Esophagus (tissue), 2 donors: ENCODE results near the gene WWOX. TPM values are rescaled to one million over a fixed set of nuclear protein-coding genes. Genes with fewer than 3 reads are reported as not detected.

Source experiments
- H3K27ac ChIP-seq, 2 donors: one replicate each; pipeline ENCODE4 v1.5.1; 2013; ENCODE audit warnings: low read depth in 2 of 2, mild to moderate bottlenecking in 2 of 2, inconsistent platforms in 1 of 2, low read length in 1 of 2, moderate library complexity in 1 of 2
- H3K27me3 ChIP-seq, 2 donors: one replicate each; pipeline ENCODE4 v1.6.1; 2013; ENCODE audit warnings: low read length in 2 of 2, control low read depth in 1 of 2, mild to moderate bottlenecking in 1 of 2; ENCODE audit not compliant: insufficient read depth in 2 of 2, control insufficient read depth in 1 of 2
- H3K36me3 ChIP-seq, 2 donors: one replicate each; pipeline ENCODE4 v1.6.1; 2013; ENCODE audit warnings: low read length in 1 of 2; ENCODE audit not compliant: control insufficient read depth in 2 of 2, insufficient read depth in 2 of 2
- H3K4me1 ChIP-seq, 2 donors: one replicate each; pipeline ENCODE4 v1.6.1; 2013; ENCODE audit warnings: low read length in 1 of 2; ENCODE audit not compliant: control insufficient read depth in 2 of 2, insufficient read depth in 2 of 2
- H3K4me3 ChIP-seq, 2 donors: one replicate each; pipeline ENCODE4 v1.5.1; 2013; ENCODE audit warnings: low read length in 2 of 2, mild to moderate bottlenecking in 2 of 2, low read depth in 1 of 2, moderate library complexity in 1 of 2
- H3K9me3 ChIP-seq, 2 donors: one replicate each; pipeline ENCODE4 v1.6.1; 2013; ENCODE audit warnings: mild to moderate bottlenecking in 2 of 2, low read depth in 1 of 2, low read length in 1 of 2, moderate library complexity in 1 of 2; ENCODE audit not compliant: control insufficient read depth in 2 of 2, insufficient read depth in 1 of 2
- WGBS, 2 donors: extraction: QIAGEN DNeasy Blood & Tissue Kit; methylation state at CpG; one replicate each; pipeline ENCODE4 v1.1.7; 2013; 5-methylcytosine and 5-hydroxymethylcytosine counted together
- polyA plus RNA-seq, 2 donors: library from polyadenylated mRNA; stranded (reverse); fragments of 200-250 nt; gene quantifications; one replicate each; pipeline ENCODE4 v1.2.3, GENCODE V29; 2013
- donor health status: healthy with polysubstance abuse.
- donor health status: Bipolar disorder and iron deficiency.

WWOX gene
- polyA plus RNA-seq, 2 donors, result 6.4 to 9.1 TPM

GRCh38 chr16:78306361-78306760, 206.9 kb downstream of the WWOX start:
- WGBS, 2 donors, result 93 to 98% methylated on average over 1 of the region's 1 CpG
- H3K27me3 ChIP-seq, result no peaks in the 10 kb centered on the region
- no peak overlapping the region for H3K27ac ChIP-seq
- H3K9me3 ChIP-seq, result no peaks in the 10 kb centered on the region
- H3K36me3 ChIP-seq, result no peaks in the 10 kb centered on the region
- no peak overlapping the region for H3K4me3 ChIP-seq
- peaks cover 2 to 4% of the 10 kb centered on the region in 2 donors for H3K4me1 ChIP-seq

DNA sequence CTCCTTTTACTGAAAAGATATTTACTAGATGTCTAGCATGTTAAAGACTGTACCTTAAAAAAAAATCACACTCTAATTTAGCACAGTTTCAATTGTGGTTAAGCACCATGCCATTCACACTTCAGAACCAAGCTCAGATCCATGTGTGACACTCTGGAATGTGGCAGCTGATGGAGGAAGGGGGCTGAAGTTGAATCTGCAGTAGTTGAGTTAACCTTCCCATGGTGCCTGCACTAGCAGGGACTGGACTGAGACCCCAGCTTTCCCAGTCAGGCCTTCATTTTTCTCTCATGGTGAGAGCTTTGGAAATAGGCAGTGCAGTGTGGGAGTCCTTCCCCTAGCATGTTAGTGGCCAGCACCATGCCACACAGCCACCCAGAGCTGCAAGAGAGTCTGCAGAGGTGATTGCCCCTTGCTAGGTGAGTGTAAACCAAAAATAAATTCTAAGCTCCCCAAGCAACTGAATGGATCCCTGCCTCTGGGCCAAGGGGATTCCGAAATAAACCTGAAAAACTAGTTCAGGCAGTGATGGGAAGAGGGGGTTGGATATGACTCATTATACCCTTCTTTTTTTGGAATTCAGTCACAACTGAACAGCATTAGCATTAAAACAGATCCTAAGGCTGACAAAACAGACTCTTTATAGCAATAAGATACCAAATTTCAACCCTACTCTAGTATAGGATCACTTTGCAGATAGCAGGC, 208.5 kb downstream of the WWOX start:
- no peaks in the 10 kb centered on the region for H3K36me3 ChIP-seq
- H3K9me3 ChIP-seq, result no peaks in the 10 kb centered on the region
- no peak overlapping the region for H3K4me3 ChIP-seq
- 51 to 62% methylated on average over 1 of the region's 1 CpG for WGBS, 2 donors
- H3K4me1 ChIP-seq, result peaks cover 2 to 4% of the 10 kb centered on the region in 2 donors
- no peaks in the 10 kb centered on the region for H3K27me3 ChIP-seq
- no peak overlapping the region for H3K27ac ChIP-seq

DNA sequence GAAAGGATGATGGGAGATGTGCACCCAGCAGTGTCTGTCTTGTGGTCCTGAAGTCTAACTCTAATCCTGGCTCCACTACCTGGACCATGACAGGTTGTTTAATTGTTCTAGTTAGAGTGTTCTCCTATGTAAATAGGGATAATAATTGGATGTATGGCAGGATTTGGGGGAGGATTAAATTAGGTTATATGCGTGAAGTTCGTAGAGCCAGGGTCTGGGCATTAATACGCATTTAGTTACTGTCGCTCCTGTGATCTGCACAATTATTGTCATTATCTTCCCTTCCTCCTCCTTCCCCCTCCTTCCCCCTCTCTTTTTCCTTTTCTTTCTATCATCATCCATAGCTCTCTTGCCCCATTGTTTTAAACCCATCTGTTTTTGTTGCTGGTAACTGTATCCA, 210.3 kb downstream of the WWOX start:
- Histone ChIP-seq H3K27ac (no peak overlapping the region), H3K36me3 (no peaks in the 10 kb centered on the region), H3K27me3 (no peaks in the 10 kb centered on the region), H3K4me1 (peaks cover 2 to 4% of the 10 kb centered on the region in 2 donors), H3K4me3 (no peak overlapping the region), H3K9me3 (no peaks in the 10 kb centered on the region)
- WGBS, 2 donors, result 96 to 97% methylated on average over 4 of the region's 4 CpGs

DNA sequence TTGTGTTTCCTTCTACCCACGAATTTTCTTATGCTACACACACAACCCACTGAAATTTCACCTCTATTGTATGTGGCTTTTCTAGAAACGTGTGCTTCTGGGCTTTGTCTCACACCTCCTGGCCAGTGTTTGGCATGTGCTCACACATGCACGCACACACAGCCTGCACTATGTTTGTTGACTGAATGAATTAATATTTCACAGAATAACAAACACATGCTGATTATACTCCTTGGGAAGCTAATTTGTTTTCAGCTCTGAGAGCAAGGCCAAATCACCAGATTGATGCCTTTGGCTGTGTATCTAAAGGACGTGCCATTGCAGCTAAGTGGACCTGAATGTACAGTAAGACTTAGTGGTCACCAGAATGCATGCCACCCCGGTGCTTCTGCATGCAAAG, 210.7 kb downstream of the WWOX start:
- Histone ChIP-seq H3K27ac (no peak overlapping the region), H3K27me3 (no peaks in the 10 kb centered on the region), H3K9me3 (no peaks in the 10 kb centered on the region), H3K4me1 (peaks cover 2 to 4% of the 10 kb centered on the region in 2 donors), H3K4me3 (no peak overlapping the region), H3K36me3 (no peaks in the 10 kb centered on the region)
- WGBS, 2 donors, result 62 to 74% methylated on average over 5 of the region's 5 CpGs

DNA sequence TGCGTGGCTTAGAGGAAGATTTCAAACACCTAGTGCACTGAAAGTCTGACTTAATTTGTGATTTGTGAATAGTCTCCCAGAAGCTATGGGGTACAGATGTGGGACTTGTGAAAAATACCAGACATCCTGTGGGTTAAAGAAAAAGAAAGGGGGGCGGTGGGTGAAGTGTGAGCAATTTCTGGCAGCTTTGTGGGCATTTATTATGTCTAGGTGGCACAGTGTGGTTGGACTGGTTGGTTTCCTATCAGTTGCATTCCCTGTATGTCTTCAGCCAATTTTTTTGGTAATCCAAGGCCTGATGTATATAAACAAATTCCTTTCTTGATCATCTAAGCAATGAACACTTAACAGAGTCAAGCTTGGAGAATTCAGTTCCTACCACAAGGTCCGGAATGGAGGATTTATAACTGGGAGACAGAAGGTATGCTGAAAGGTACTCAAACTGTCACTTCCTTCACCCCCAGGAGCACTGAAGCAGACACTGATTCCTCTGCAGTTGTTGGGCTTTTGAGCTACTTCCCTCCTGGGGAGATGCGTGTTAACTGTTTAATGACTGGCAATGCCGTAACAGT, 211.6 kb downstream of the WWOX start:
- H3K4me1 ChIP-seq, result peaks cover 2 to 4% of the 10 kb centered on the region in 2 donors
- H3K27ac ChIP-seq, result no peak overlapping the region
- no peaks in the 10 kb centered on the region for H3K27me3 ChIP-seq
- H3K4me3 ChIP-seq, result no peak overlapping the region
- H3K36me3 ChIP-seq, result no peaks in the 10 kb centered on the region
- no peaks in the 10 kb centered on the region for H3K9me3 ChIP-seq
- WGBS, 2 donors, result 69 to 76% methylated on average over 5 of the region's 5 CpGs

- Histone ChIP-seq H3K9me3 (no peaks in the 10 kb centered on the region), H3K4me1 (peaks cover 2 to 4% of the 10 kb centered on the region in 2 donors), H3K27ac (no peak overlapping the region), H3K36me3 (no peaks in the 10 kb centered on the region), H3K4me3 (no peak overlapping the region), H3K27me3 (no peaks in the 10 kb centered on the region)
- WGBS, 2 donors, result 82 to 99% methylated on average over 4 of the region's 4 CpGs
Measured at GRCh38 chr16:78311831-78312230, 212.4 kb downstream of the WWOX start.

GRCh38 chr16:78317564-78318240, 218.2 kb downstream of the WWOX start:
- Histone ChIP-seq H3K4me3 (no peak overlapping the region), H3K9me3 (no peaks in the 10 kb centered on the region), H3K27ac (no peak overlapping the region), H3K36me3 (no peaks in the 10 kb centered on the region), H3K4me1 (no peaks in the 10 kb centered on the region), H3K27me3 (no peaks in the 10 kb centered on the region)
- WGBS, 2 donors, result 44 to 59% methylated on average over 11 of the region's 11 CpGs

GRCh38 chr16:78321620-78322360, 222.3 kb downstream of the WWOX start:
- Histone ChIP-seq H3K27me3 (no peaks in the 10 kb centered on the region), H3K4me1 (no peaks in the 10 kb centered on the region), H3K27ac (no peak overlapping the region), H3K36me3 (no peaks in the 10 kb centered on the region), H3K9me3 (no peaks in the 10 kb centered on the region), H3K4me3 (no peak overlapping the region)
- 89 to 90% methylated on average over 9 of the region's 9 CpGs for WGBS, 2 donors

GRCh38 chr16:78323315-78323714, 223.9 kb downstream of the WWOX start:
- H3K27me3 ChIP-seq, result no peaks in the 10 kb centered on the region
- H3K4me1 ChIP-seq, result no peaks in the 10 kb centered on the region
- 88 to 97% methylated on average over 7 of the region's 7 CpGs for WGBS, 2 donors
- H3K9me3 ChIP-seq, result no peaks in the 10 kb centered on the region
- no peak overlapping the region for H3K27ac ChIP-seq
- no peak overlapping the region for H3K4me3 ChIP-seq
- H3K36me3 ChIP-seq, result no peaks in the 10 kb centered on the region
